Measurements from ENCODE around the gene MAP4K4.

MAP4K4 gene

GRCh38 chr2:101731221-101732054 is 33.9 kb downstream of the MAP4K4 start:
- Mint-ChIP-seq H3K4me3 (no peak overlapping the region), H3K27ac (ENCODE audit: low read depth) (no peak overlapping the region), H3K4me1 (peaks cover 67% of the 10 kb centered on the region), H3K9me3 (no peaks in the 10 kb centered on the region), H3K36me3 (ENCODE audit: insufficient read depth) (peaks cover 2% of the 10 kb centered on the region), H3K27me3 (no peaks in the 10 kb centered on the region)
- ATAC-seq (replicated peaks; ENCODE audit: extremely low read depth, poor library complexity, severe bottlenecking) (no peak), DNase-seq (ENCODE audit: low spot score in 2 of 2) (no peak)

- H3K4me1 Mint-ChIP-seq = peaks cover 71% of the 10 kb centered on the region
- no peaks in the 10 kb centered on the region for H3K9me3 Mint-ChIP-seq
- no peak for DNase-seq (ENCODE audit: low spot score in 2 of 2)
Observed at GRCh38 chr2:101732199-101732598, 34.7 kb downstream of the MAP4K4 start.

GRCh38 chr2:101732773-101733256 is 35.3 kb downstream of the MAP4K4 start:
- peaks cover 77% of the 10 kb centered on the region for H3K4me1 Mint-ChIP-seq
- no peak for ATAC-seq (replicated peaks; ENCODE audit: extremely low read depth, poor library complexity, severe bottlenecking)
- DNase-seq (ENCODE audit: low spot score in 2 of 2) = no peak
- no peaks in the 10 kb centered on the region for H3K27me3 Mint-ChIP-seq
- H3K36me3 Mint-ChIP-seq (ENCODE audit: insufficient read depth) = peaks cover 2% of the 10 kb centered on the region
- no peaks in the 10 kb centered on the region for H3K9me3 Mint-ChIP-seq
- H3K27ac Mint-ChIP-seq (ENCODE audit: low read depth) = peak overlapping the region; percentile 87
- no peak overlapping the region for H3K4me3 Mint-ChIP-seq

More at GRCh38 chr2:101732199-101732598, 34.7 kb downstream of the MAP4K4 start:
- Mint-ChIP-seq H3K27me3 (no peaks in the 10 kb centered on the region), H3K4me3 (no peak overlapping the region), H3K36me3 (ENCODE audit: insufficient read depth) (peaks cover 2% of the 10 kb centered on the region), H3K27ac (ENCODE audit: low read depth) (no peak overlapping the region)
- ATAC-seq (replicated peaks; ENCODE audit: extremely low read depth, poor library complexity, severe bottlenecking) = no peak

DNA sequence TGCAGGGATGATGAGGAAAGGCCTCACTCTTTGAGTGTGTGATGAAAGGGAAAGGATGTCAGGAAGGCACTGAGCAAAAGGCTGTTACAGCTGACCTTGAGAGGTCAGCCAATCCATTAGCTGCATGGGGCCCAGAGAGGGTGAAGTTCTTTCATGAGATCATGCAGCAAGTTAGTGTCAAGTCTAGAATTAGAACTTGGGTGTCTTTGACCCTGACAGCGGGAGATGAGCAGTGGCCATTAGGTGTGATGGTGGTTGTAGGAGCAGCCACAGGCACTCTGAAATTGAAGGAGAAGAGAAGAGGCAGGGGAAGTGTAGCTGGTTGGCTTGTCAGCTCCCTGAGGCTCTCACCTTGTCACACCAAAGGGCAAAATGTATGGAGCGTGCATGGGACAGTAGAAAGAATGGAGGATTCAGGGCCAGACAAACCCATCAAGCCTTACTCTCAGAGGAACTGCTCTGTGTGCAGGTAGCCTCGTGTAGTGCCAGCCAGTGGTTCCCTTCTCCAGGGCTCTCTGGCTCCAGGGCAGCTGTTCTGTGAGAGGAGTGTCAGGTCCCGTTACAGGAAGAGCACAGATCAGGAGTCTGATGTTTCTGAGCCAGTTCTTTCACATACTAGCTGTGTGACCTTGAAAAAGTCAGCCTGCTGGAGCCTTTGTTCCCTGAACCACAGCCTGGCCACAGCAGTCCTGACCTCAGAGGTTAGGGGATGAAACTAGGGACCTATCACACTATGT is 35.9 kb downstream of the MAP4K4 start:
- Mint-ChIP-seq H3K27me3 (no peaks in the 10 kb centered on the region), H3K27ac (ENCODE audit: low read depth) (peak overlapping the region; percentile 87), H3K9me3 (no peaks in the 10 kb centered on the region), H3K4me3 (no peak overlapping the region), H3K36me3 (ENCODE audit: insufficient read depth) (peaks cover 2% of the 10 kb centered on the region), H3K4me1 (peaks cover 79% of the 10 kb centered on the region)
- DNase-seq (ENCODE audit: low spot score in 2 of 2) (no peak), ATAC-seq (replicated peaks; ENCODE audit: extremely low read depth, poor library complexity, severe bottlenecking) (no peak)

DNA sequence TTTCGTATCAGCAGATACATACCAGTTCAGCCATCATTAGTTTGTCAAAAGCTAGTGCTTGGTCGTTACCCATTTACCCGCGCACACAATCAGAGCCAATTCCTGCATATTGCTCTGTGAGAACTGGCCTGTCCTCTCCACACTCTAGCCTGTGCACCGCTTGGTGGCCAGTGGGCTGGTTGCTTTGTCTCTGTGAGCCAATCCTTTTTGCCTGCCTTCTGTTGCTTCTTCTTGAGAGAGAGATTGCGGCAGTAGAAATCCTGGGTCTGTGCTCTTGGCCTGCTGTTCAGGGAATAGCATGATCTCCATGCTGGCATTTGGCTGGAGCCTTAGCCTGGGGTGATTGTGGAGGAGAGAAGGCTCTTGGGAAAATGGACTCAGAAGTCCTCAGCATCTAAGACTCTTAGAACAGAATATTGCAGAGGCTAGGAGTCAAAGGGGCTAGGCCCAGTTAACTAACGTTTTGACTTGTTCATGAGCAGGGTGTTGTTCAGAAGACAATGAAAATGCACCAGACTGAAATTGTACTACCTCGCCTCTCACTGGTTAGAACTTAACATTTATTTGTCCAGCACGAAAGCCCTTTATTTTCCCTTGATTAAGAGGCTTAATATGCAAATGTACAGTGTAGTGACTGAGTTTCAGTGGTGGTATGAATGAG is 37.1 kb downstream of the MAP4K4 start:
- Mint-ChIP-seq H3K27ac (ENCODE audit: low read depth) (peak overlapping the region; percentile 78), H3K27me3 (no peaks in the 10 kb centered on the region), H3K4me1 (peaks cover 74% of the 10 kb centered on the region), H3K36me3 (ENCODE audit: insufficient read depth) (peaks cover 2% of the 10 kb centered on the region), H3K9me3 (no peaks in the 10 kb centered on the region), H3K4me3 (peak overlapping the region; percentile 17)
- no peak for DNase-seq (ENCODE audit: low spot score in 2 of 2)
- ATAC-seq (replicated peaks; ENCODE audit: extremely low read depth, poor library complexity, severe bottlenecking) = no peak

DNA sequence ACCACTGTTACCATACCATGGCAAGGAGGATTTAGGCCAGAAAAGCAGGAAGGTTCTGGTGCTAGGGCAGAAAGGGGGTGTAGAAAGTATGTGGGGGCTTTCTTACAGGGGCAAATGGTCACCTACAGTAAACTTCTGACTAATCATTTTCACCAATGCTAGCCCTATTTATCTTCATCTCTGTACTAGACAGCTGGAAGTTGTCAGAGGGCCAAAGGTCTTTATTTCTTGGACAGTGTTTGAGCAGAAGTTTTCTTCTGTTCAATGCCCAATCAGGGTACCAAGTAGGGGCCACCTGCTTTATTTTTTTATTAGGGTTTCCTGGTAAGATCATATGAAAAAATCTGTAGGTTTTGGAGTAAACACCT is 37.6 kb downstream of the MAP4K4 start:
- Mint-ChIP-seq H3K27ac (ENCODE audit: low read depth) (peak overlapping the region; percentile 4), H3K9me3 (no peaks in the 10 kb centered on the region), H3K27me3 (no peaks in the 10 kb centered on the region), H3K4me3 (no peak overlapping the region), H3K36me3 (ENCODE audit: insufficient read depth) (peaks cover 2% of the 10 kb centered on the region), H3K4me1 (peaks cover 69% of the 10 kb centered on the region)
- ATAC-seq (replicated peaks; ENCODE audit: extremely low read depth, poor library complexity, severe bottlenecking) = no peak
- DNase-seq (ENCODE audit: low spot score in 2 of 2) = no peak

DNA sequence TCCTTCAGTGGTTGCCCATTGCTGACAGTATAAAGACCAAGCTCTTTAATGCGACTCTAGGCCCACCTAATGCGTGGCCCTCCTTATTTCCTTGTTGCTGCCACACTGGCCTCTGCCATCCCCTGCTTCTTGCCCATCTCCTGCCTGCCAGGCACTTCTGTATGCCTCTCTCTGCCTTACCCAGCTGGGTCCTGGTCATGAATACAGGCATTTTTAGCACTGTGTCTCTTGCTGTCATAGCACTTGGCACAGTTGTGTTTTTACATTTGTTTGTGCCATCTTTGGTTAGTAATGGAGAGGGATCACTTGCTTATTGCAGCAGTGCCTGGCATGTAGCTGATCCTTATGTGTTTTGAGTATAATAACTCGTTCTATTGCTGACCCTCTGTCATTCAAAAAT is 38.7 kb downstream of the MAP4K4 start:
- ATAC-seq (replicated peaks; ENCODE audit: extremely low read depth, poor library complexity, severe bottlenecking) = no peak
- H3K27ac Mint-ChIP-seq (ENCODE audit: low read depth) = peak overlapping the region; percentile 4
- H3K9me3 Mint-ChIP-seq = no peaks in the 10 kb centered on the region
- H3K4me1 Mint-ChIP-seq = peaks cover 72% of the 10 kb centered on the region
- no peaks in the 10 kb centered on the region for H3K27me3 Mint-ChIP-seq
- peak overlapping the region; percentile 3 for H3K4me3 Mint-ChIP-seq
- H3K36me3 Mint-ChIP-seq (ENCODE audit: insufficient read depth) = peaks cover 2% of the 10 kb centered on the region
- no peak for DNase-seq (ENCODE audit: low spot score in 2 of 2)

DNA sequence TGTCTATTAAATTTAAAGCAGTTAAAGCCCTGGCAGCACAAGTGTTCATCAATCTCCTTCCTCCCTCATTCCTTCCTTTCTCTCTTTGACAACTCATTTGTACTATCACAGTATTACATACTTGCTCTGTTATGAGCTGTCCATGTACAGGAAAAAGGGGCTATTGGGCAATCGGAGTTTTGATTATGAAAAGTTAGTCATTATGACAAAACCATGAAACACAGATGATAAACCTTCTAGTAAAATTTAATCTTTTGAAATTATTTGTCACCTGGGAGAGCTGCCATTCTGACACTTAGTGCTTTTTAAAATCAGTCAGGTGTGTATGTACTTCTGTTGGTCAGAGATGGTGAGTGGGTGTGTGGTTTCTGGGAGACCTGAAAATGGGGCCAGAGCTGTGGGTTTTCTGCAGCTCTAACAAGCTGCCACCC is 39.4 kb downstream of the MAP4K4 start:
- Mint-ChIP-seq H3K36me3 (ENCODE audit: insufficient read depth) (peaks cover 2% of the 10 kb centered on the region), H3K27me3 (no peaks in the 10 kb centered on the region), H3K27ac (ENCODE audit: low read depth) (no peak overlapping the region), H3K4me1 (peaks cover 76% of the 10 kb centered on the region), H3K9me3 (no peaks in the 10 kb centered on the region), H3K4me3 (no peak overlapping the region)
- DNase-seq (ENCODE audit: low spot score in 2 of 2) (no peak), ATAC-seq (replicated peaks; ENCODE audit: extremely low read depth, poor library complexity, severe bottlenecking) (no peak)

DNA sequence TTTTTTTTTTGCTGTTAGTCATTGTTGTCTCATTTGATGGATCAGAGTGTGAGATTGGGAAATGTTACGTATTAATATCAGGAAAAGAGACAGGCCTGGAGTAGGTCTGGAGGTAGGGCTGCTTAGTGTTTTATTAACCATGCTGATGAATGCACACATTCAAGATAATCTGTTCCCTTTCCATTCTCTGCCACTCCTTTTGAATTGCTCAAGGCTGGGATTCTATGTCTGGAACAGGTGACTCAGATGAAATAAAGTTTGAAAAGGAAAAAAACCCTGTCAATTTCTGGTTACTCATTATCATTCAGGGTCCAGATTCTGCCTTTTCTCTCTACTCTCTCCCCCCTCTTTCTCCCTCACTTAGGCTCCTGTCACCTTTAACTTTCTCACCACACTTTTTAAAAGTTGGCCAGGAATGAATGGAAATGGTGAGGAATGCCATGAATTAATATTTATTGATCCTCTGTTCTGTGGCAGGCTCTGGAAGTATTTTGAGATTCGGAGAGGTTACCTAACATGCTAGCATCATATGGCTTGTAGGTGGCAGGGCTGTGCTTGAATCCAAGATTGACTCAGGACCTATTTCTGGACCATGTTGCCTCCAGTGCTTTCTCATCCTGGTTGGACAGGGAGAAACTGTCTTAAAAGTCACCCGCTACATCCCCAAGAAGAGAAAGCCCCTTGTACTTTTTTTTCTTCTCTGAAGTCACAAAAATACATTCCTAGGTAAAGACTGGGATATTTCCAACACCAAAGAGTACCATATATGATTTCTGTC is 40.2 kb downstream of the MAP4K4 start:
- ATAC-seq (replicated peaks; ENCODE audit: extremely low read depth, poor library complexity, severe bottlenecking) = no peak
- H3K36me3 Mint-ChIP-seq (ENCODE audit: insufficient read depth) = peaks cover 2% of the 10 kb centered on the region
- no peak for DNase-seq (ENCODE audit: low spot score in 2 of 2)
- H3K4me3 Mint-ChIP-seq = no peak overlapping the region
- no peaks in the 10 kb centered on the region for H3K27me3 Mint-ChIP-seq
- peaks cover 76% of the 10 kb centered on the region for H3K4me1 Mint-ChIP-seq
- H3K9me3 Mint-ChIP-seq = no peaks in the 10 kb centered on the region
- peak overlapping the region; percentile 30 for H3K27ac Mint-ChIP-seq (ENCODE audit: low read depth)

DNA sequence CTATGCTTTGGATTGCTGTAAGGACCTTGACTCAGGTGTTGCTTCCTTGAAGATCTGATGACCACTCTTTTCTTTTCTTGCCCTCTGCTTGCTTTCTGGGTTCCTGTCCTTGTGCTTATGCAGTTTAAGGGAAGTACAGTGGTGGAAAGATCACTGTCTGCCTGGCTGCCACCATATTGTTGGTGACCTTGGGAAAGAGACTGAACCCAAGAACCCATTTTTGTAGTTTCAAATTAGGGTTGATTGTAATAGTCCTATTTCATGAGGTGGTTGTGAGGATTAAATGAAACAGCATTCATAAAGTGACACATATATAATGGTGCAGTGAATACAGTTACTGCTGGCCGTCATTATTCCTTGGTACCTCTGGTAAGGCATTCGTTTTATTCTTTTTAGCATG is 41.1 kb downstream of the MAP4K4 start:
- Mint-ChIP-seq H3K36me3 (ENCODE audit: insufficient read depth) (peaks cover 2% of the 10 kb centered on the region), H3K4me3 (no peak overlapping the region), H3K27ac (ENCODE audit: low read depth) (no peak overlapping the region), H3K27me3 (no peaks in the 10 kb centered on the region), H3K4me1 (peaks cover 76% of the 10 kb centered on the region), H3K9me3 (no peaks in the 10 kb centered on the region)
- DNase-seq (ENCODE audit: low spot score in 2 of 2) (no peak), ATAC-seq (replicated peaks; ENCODE audit: extremely low read depth, poor library complexity, severe bottlenecking) (no peak)

GRCh38 chr2:101740555-101740964 is 43.1 kb downstream of the MAP4K4 start:
- Mint-ChIP-seq H3K4me1 (peaks cover 77% of the 10 kb centered on the region), H3K4me3 (no peak overlapping the region), H3K36me3 (ENCODE audit: insufficient read depth) (peaks cover 2% of the 10 kb centered on the region), H3K27me3 (no peaks in the 10 kb centered on the region), H3K9me3 (no peaks in the 10 kb centered on the region), H3K27ac (ENCODE audit: low read depth) (no peak overlapping the region)
- DNase-seq (ENCODE audit: low spot score in 2 of 2) = no peak
- no peak for ATAC-seq (replicated peaks; ENCODE audit: extremely low read depth, poor library complexity, severe bottlenecking)
